Measurements from ENCODE around the gene TOP2B.

DNA sequence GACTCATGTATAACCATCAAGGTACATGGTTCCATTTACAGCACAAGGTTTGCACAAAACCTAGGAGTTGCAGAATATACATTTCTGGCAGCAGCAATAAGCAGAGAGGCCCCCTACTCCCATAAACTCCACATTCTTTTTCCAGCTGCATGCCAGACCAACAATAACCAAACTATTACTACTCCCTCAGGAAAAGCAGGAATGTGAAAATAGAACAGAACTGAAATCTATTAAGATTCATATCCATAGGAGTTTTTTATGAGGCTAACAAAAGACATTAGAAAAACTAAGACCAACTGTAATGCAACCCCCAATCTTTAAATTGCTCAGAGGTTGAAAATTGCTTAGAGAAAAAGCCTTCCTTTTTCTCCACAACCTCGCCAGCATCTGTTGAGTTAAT, 27.6 kb upstream of the TOP2B start:
- TF ChIP-seq BHLHE40 (IDR thresholded peaks at IDR 0.05; ENCODE audit: borderline replicate concordance) (no peak), SUZ12 (IDR thresholded peaks at IDR 0.05) (no peak), ELF4 (IDR thresholded peaks at IDR 0.05) (no peak), CTBP1 (IDR thresholded peaks at IDR 0.05; ENCODE audit: borderline replicate concordance) (no peak), SP1 (IDR thresholded peaks at IDR 0.05) (no peak), NFRKB (IDR thresholded peaks at IDR 0.05) (no peak), L3MBTL2 (conservative IDR thresholded peaks at IDR 0.05) (no peak)
